HepG2 (cell line): ENCODE measurements around the gene SKIC2. TPM values are rescaled to one million over a fixed set of nuclear protein-coding genes. Genes with fewer than 3 reads are reported as not detected.
A peak's percentile ranks its signal among the peaks of the same experiment; 100 is the strongest.

Experiments
- ARID4A ChIP-seq: sonication (generic); formaldehyde crosslinking; IDR thresholded peaks from 2 replicates; pipeline ENCODE4 v1.5.0; 2020; ENCODE audit warnings: mild to moderate bottlenecking, missing genetic modification reagents, borderline replicate concordance
- HOMEZ ChIP-seq: IDR thresholded peaks from 2 replicates; pipeline ENCODE4 v1.6.1; 2016; ENCODE audit warnings: low read depth
- KLF9 ChIP-seq: IDR thresholded peaks from 2 replicates; pipeline ENCODE4 v1.6.1; 2016; ENCODE audit warnings: low read depth
- MED1 ChIP-seq: sonication (generic); formaldehyde crosslinking; IDR thresholded peaks from 2 replicates; pipeline ENCODE4 v1.4.0; 2020; ENCODE audit warnings: missing genetic modification reagents
- SYNCRIP ChIP-seq: fragments of 200-400 bp; formaldehyde crosslinking; IDR thresholded peaks from 2 replicates; pipeline ENCODE4 v1.6.1; 2018; ENCODE audit warnings: mild to moderate bottlenecking, low read depth, low read length; ENCODE audit not compliant: insufficient read depth
- THAP7 ChIP-seq: sonication (generic); formaldehyde crosslinking; IDR thresholded peaks from 2 replicates; pipeline ENCODE4 v1.8.1; 2023; ENCODE audit warnings: mild to moderate bottlenecking, missing genetic modification reagents
- YEATS4 ChIP-seq: sonication (generic); formaldehyde crosslinking; IDR thresholded peaks from 2 replicates; pipeline ENCODE4 v1.4.0; 2020; ENCODE audit warnings: missing genetic modification reagents, borderline replicate concordance
- ZBTB44 ChIP-seq: sonication (generic); formaldehyde crosslinking; IDR thresholded peaks from 2 replicates; pipeline ENCODE4 v1.4.0; 2020; ENCODE audit warnings: missing genetic modification reagents
- ZFP62 ChIP-seq: sonication (generic); formaldehyde crosslinking; IDR thresholded peaks from 2 replicates; pipeline ENCODE4 v1.4.0; 2020; ENCODE audit warnings: missing genetic modification reagents
- ZNF24 ChIP-seq: fragments of 450-650 bp; IDR thresholded peaks from 2 replicates; pipeline ENCODE4 v1.6.1; 2017; ENCODE audit warnings: antibody characterized with exemption, mild to moderate bottlenecking
- ZNF317 ChIP-seq: sonication (generic); formaldehyde crosslinking; IDR thresholded peaks from 2 replicates; pipeline ENCODE4 v1.5.0; 2020; ENCODE audit warnings: mild to moderate bottlenecking, missing genetic modification reagents
- ZNF343 ChIP-seq: sonication (generic); formaldehyde crosslinking; IDR thresholded peaks from 2 replicates; pipeline ENCODE4 v1.4.0; 2020; ENCODE audit warnings: mild to moderate bottlenecking, missing genetic modification reagents
- ZNF547 ChIP-seq: sonication (generic); formaldehyde crosslinking; IDR thresholded peaks from 2 replicates; pipeline ENCODE4 v1.5.1; 2020; ENCODE audit warnings: mild to moderate bottlenecking, missing genetic modification reagents
- ZNF644 ChIP-seq: IDR thresholded peaks from 2 replicates; pipeline ENCODE4 v1.6.1; 2016; ENCODE audit warnings: low read depth
- ZNF672 ChIP-seq: sonication (generic); formaldehyde crosslinking; IDR thresholded peaks from 2 replicates; pipeline ENCODE4 v1.8.1; 2022; ENCODE audit warnings: missing genetic modification reagents
- ZSCAN22 ChIP-seq: sonication (generic); formaldehyde crosslinking; IDR thresholded peaks from 2 replicates; pipeline ENCODE4 v1.4.0; 2020; ENCODE audit warnings: mild to moderate bottlenecking, missing genetic modification reagents
- ZSCAN30 ChIP-seq: sonication (generic); formaldehyde crosslinking; IDR thresholded peaks from 2 replicates; pipeline ENCODE4 v1.5.0; 2020; ENCODE audit warnings: mild to moderate bottlenecking, missing genetic modification reagents
- polyA plus RNA-seq, 8 experiments: library from polyadenylated mRNA; depleted of rRNA in 3 of 8; stranded (reverse) in 7 of 8; unstranded in 1 of 8; fragments of >200 nt; fragmentation: Illumina TruSeq in 4 of 8; extraction: Trizol in 4 of 8; gene quantifications; 2 replicates each; pipeline versions ENCODE4 v1.2.1 to v1.2.3, GENCODE V29; 2011 to 2016; ENCODE audit warnings: low read depth in 4 of 8, missing spikeins in 1 of 8, mixed read lengths in 1 of 8; ENCODE audit not compliant: insufficient read depth in 1 of 8
- total RNA-seq, 5 experiments: library from RNA; depleted of rRNA; stranded (reverse); fragments of >200 nt; fragmentation: Illumina TruSeq; extraction: Trizol; gene quantifications; 2 replicates each; pipeline ENCODE4 v1.2.3, GENCODE V29; 2016; ENCODE audit warnings: low read depth in 1 of 5

Gene SKIC2
- total and polyA plus RNA-seq, 2 of the 13 experiments (the other 11 are each of a cell fraction or from before 2014, with no cell fraction given) = 67.1 to 68.4 TPM

- TF ChIP-seq THAP7 (CRISPR knock-in tag) (no peak), KLF9 (CRISPR knock-in tag) (peak; percentile 92), ZNF343 (CRISPR knock-in tag) (no peak), ZNF547 (peak; percentile 6), ZBTB44 (CRISPR knock-in tag) (no peak), YEATS4 (CRISPR knock-in tag) (peak; percentile 97), MED1 (CRISPR knock-in tag) (peak; percentile 96), ZSCAN30 (peak; percentile 73; the same call in 1 of the 2 replicates), ZNF672 (no peak), HOMEZ (CRISPR knock-in tag) (peak; percentile 69; the same call in 1 of the 2 replicates), ZSCAN22 (CRISPR knock-in tag) (no peak), ZFP62 (CRISPR knock-in tag) (no peak), ZNF317 (no peak), SYNCRIP (no peak), ARID4A (CRISPR knock-in tag) (peak; percentile 83), ZNF24 (peak; percentile 31; the same call in 1 of the 2 replicates), ZNF644 (CRISPR knock-in tag) (peak; percentile 46; the same call in 1 of the 2 replicates)
- TF ChIP-seq, all 625 proteins: peak for 305
Measured at GRCh38 chr6:31927242-31927862, 31.6 kb upstream of the SKIC2 start, which contains the start of gene C2 (continued).
